Liver (tissue), 9 donors: ENCODE measurements around the gene RIC3. TPM values are rescaled to one million over a fixed set of nuclear protein-coding genes. Genes with fewer than 3 reads are reported as not detected.
A peak's percentile ranks its signal among the peaks of the same experiment; 100 is the strongest.

Experiments used
- DNase-seq: peaks from one replicate; pipeline ENCODE4 v3.0.0-alpha.2; 2017; ENCODE audit warnings: low spot score
- H3K27ac ChIP-seq, 2 donors: one replicate each; pipeline ENCODE4 v1.7.0; 2013; ENCODE audit warnings: inconsistent platforms in 2 of 2, low read length in 2 of 2, control low read depth in 1 of 2, low read depth in 1 of 2, mild to moderate bottlenecking in 1 of 2
- H3K27me3 ChIP-seq, 4 donors: one replicate each; pipeline versions ENCODE4 v1.6.1 to v1.7.0; 2013; ENCODE audit warnings: low read length in 3 of 4, inconsistent platforms in 1 of 4, mild to moderate bottlenecking in 1 of 4, moderate library complexity in 1 of 4; ENCODE audit not compliant: control insufficient read depth in 4 of 4, insufficient read depth in 4 of 4
- H3K36me3 ChIP-seq, 4 donors: one replicate each; pipeline versions ENCODE4 v1.6.1 to v1.7.0; 2013; ENCODE audit warnings: low read length in 3 of 4, mild to moderate bottlenecking in 3 of 4, low read depth in 1 of 4, moderate library complexity in 1 of 4; ENCODE audit not compliant: control insufficient read depth in 4 of 4, insufficient read depth in 3 of 4
- H3K4me1 ChIP-seq, 4 donors: one replicate each; pipeline versions ENCODE4 v1.6.1 to v1.7.0; 2013; ENCODE audit warnings: low read length in 3 of 4, mild to moderate bottlenecking in 3 of 4, moderate library complexity in 1 of 4; ENCODE audit not compliant: control insufficient read depth in 4 of 4, insufficient read depth in 4 of 4
- H3K4me3 ChIP-seq, 3 donors: one replicate each; pipeline versions ENCODE4 v1.6.1 to v1.7.0; 2013; ENCODE audit warnings: low read length in 3 of 3, control low read depth in 1 of 3, low read depth in 1 of 3, mild to moderate bottlenecking in 1 of 3
- H3K9ac ChIP-seq, 2 donors: one replicate each; pipeline ENCODE4 v1.7.0; 2013; ENCODE audit warnings: low read length in 2 of 2, mild to moderate bottlenecking in 2 of 2, moderate library complexity in 2 of 2, control low read depth in 1 of 2, low read depth in 1 of 2
- H3K9me3 ChIP-seq, 4 donors: one replicate each; pipeline versions ENCODE4 v1.6.1 to v1.7.0; 2013; ENCODE audit warnings: low read length in 3 of 4; ENCODE audit not compliant: control insufficient read depth in 4 of 4
- ATF3 ChIP-seq: IDR thresholded peaks from 2 replicates; pipeline ENCODE4 v1.6.1; 2016; ENCODE audit warnings: antibody characterized with exemption
- EGR1 ChIP-seq, 2 donors: IDR thresholded peaks; 2 replicates each; pipeline ENCODE4 v1.6.1; 2016 to 2018; ENCODE audit warnings: antibody characterized with exemption in 2 of 2, low read depth in 2 of 2
- FOXA2 ChIP-seq: IDR thresholded peaks from 2 replicates; pipeline ENCODE4 v1.6.1; 2016; ENCODE audit warnings: antibody characterized with exemption
- GABPA ChIP-seq, 2 donors: IDR thresholded peaks in 1 of 2; conservative IDR thresholded peaks in 1 of 2; 2 replicates each; pipeline ENCODE4 v1.6.1; 2016; ENCODE audit warnings: antibody characterized with exemption in 2 of 2, mild to moderate bottlenecking in 1 of 2, moderate library complexity in 1 of 2
- HNF4A ChIP-seq, 2 donors: conservative IDR thresholded peaks; 2 replicates each; pipeline ENCODE4 v1.6.1; 2016; ENCODE audit warnings: antibody characterized with exemption in 2 of 2, mild to moderate bottlenecking in 2 of 2
- HNF4G ChIP-seq: IDR thresholded peaks from 2 replicates; pipeline ENCODE4 v1.6.1; 2016; ENCODE audit warnings: antibody characterized with exemption
- JUND ChIP-seq, 2 donors: IDR thresholded peaks; 2 replicates each; pipeline ENCODE4 v1.6.1; 2016; ENCODE audit warnings: antibody characterized with exemption in 2 of 2
- MAX ChIP-seq: IDR thresholded peaks from 2 replicates; pipeline ENCODE4 v1.6.1; 2016; ENCODE audit warnings: antibody characterized with exemption
- NR2F2 ChIP-seq: IDR thresholded peaks from 2 replicates; pipeline ENCODE4 v1.6.1; 2016; ENCODE audit warnings: antibody characterized with exemption
- RAD21 ChIP-seq, 2 donors: IDR thresholded peaks; 2 replicates each; pipeline ENCODE4 v1.6.1; 2016; ENCODE audit warnings: antibody characterized with exemption in 2 of 2, mild to moderate bottlenecking in 2 of 2
- REST ChIP-seq: IDR thresholded peaks from 2 replicates; pipeline ENCODE4 v1.6.1; 2016; ENCODE audit warnings: antibody characterized with exemption, mild to moderate bottlenecking
- RXRA ChIP-seq, 2 donors: IDR thresholded peaks; 2 replicates each; pipeline ENCODE4 v1.6.1; 2017 to 2018; ENCODE audit warnings: antibody characterized with exemption in 2 of 2, mild to moderate bottlenecking in 1 of 2
- SP1 ChIP-seq: IDR thresholded peaks from 2 replicates; pipeline ENCODE4 v1.6.1; 2018; ENCODE audit warnings: antibody characterized with exemption, mild to moderate bottlenecking
- TAF1 ChIP-seq: conservative IDR thresholded peaks from 2 replicates; pipeline ENCODE4 v1.6.1; 2016; ENCODE audit warnings: antibody characterized with exemption, mild to moderate bottlenecking
- YY1 ChIP-seq: IDR thresholded peaks from 2 replicates; pipeline ENCODE4 v1.6.1; 2016; ENCODE audit warnings: antibody characterized with exemption, mild to moderate bottlenecking
- ZBTB33 ChIP-seq: IDR thresholded peaks from 2 replicates; pipeline ENCODE4 v1.6.1; 2016; ENCODE audit warnings: antibody characterized with exemption
- WGBS: extraction: QIAGEN DNeasy Blood & Tissue Kit; methylation state at CpG from one replicate; pipeline ENCODE4 v1.1.7; 2013; 5-methylcytosine and 5-hydroxymethylcytosine counted together
- polyA plus RNA-seq, 2 donors: library from polyadenylated mRNA; stranded (reverse) in 1 of 2; unstranded in 1 of 2; fragments of 200-250 nt in 1 of 2; fragments of >200 nt in 1 of 2; fragmentation: Nextera tagmentation in 1 of 2; extraction: Ambion mirVana in 1 of 2; gene quantifications; one replicate each; pipeline versions ENCODE4 v1.2.1 to v1.2.3, GENCODE V29; 2013 to 2015
- total RNA-seq, 2 donors: library from RNA; depleted of rRNA; stranded (reverse); fragments of >200 nt; gene quantifications; one replicate each; pipeline ENCODE4 v1.2.3, GENCODE V29; 2014
- donor health status: healthy.
- donor health status: healthy.
- donor health status: healthy.
- donor health status: healthy.
- donor health status: healthy.

RIC3 gene
- total and polyA plus RNA-seq, 4 donors = 0.89 to 9.8 (median 4.5) TPM

- H3K9me3 ChIP-seq = no peaks in the 10 kb centered on the region
- no peaks in the 10 kb centered on the region for H3K4me1 ChIP-seq
- DNase-seq = peak; percentile 19
- H3K27me3 ChIP-seq = no peaks in the 10 kb centered on the region
- H3K27ac ChIP-seq = no peak overlapping the region
- no peak overlapping the region for H3K4me3 ChIP-seq
- TF ChIP-seq HNF4G = no peak
- TF ChIP-seq HNF4A (conservative IDR thresholded peaks at IDR 0.05) = no peak
- TF ChIP-seq YY1 = no peak
- no peak for TF ChIP-seq RXRA (IDR thresholded peaks at IDR 0.05)
- TF ChIP-seq FOXA2 = no peak
- TF ChIP-seq REST = no peak
- no peak for TF ChIP-seq GABPA (IDR thresholded peaks at IDR 0.05 in 1 of 2, conservative IDR thresholded peaks at IDR 0.05 in 1 of 2)
- TF ChIP-seq ZBTB33 = no peak
- no peak for TF ChIP-seq JUND (IDR thresholded peaks at IDR 0.05)
- TF ChIP-seq MAX = no peak
- no peak for TF ChIP-seq EGR1 (IDR thresholded peaks at IDR 0.05; ENCODE audit: low read depth in 2 of 2)
- no peak for TF ChIP-seq SP1
- no peak for TF ChIP-seq NR2F2
- no peak for TF ChIP-seq TAF1
- TF ChIP-seq ATF3 = no peak
- H3K9ac ChIP-seq = no peak overlapping the region
- WGBS = 72% methylated on average over 6 of the region's 6 CpGs
- no peaks in the 10 kb centered on the region for H3K36me3 ChIP-seq
Observed at GRCh38 chr11:8096575-8096974, 72.2 kb downstream of the RIC3 start.

GRCh38 chr11:8095806-8096522 is 72.9 kb downstream of the RIC3 start:
- Histone ChIP-seq H3K4me1 (no peaks in the 10 kb centered on the region), H3K27me3 (no peaks in the 10 kb centered on the region), H3K27ac (no peak overlapping the region), H3K9me3 (no peaks in the 10 kb centered on the region), H3K9ac (no peak overlapping the region), H3K36me3 (no peaks in the 10 kb centered on the region), H3K4me3 (no peak overlapping the region)
- WGBS = 88% methylated on average over 5 of the region's 5 CpGs
- TF ChIP-seq HNF4G = no peak
- no peak for TF ChIP-seq MAX
- TF ChIP-seq RAD21 (IDR thresholded peaks at IDR 0.05) = no peak
- no peak for TF ChIP-seq EGR1 (IDR thresholded peaks at IDR 0.05; ENCODE audit: low read depth in 2 of 2)
- no peak for TF ChIP-seq ZBTB33
- no peak for TF ChIP-seq YY1
- TF ChIP-seq SP1 = no peak
- TF ChIP-seq ATF3 = no peak
- DNase-seq = peak; percentile 27
